DMS 273 treated with DMSO at 0.1 percent for 48 hours (cell line): ENCODE measurements around the gene DEPDC7.
A peak's percentile ranks its signal among the peaks of the same experiment; 100 is the strongest.
"Not testable (repeated sequence)": the region's sequence is repeated elsewhere in the genome, so short reads cannot be mapped to it uniquely, and the experiment has no call there.

ENCODE experiments used
- DNase-seq: peaks from one replicate; lab custom pipeline; 2025; lab: John Stamatoyannopoulos, UW

The DEPDC7 gene

GRCh38 chr11:33015621-33016551 lies at the start of gene DEPDC7:
Gene DEPDC7, plus strand, starts transcription at chr11:33015878. Its CDS starts 78 bp downstream, at chr11:33015956.
- peak; percentile 71 for DNase-seq

GRCh38 chr11:32968541-32968940 lies 47.1 kb upstream of the DEPDC7 start:
- no peak for DNase-seq

- DNase-seq, result not testable (repeated sequence)
Observed at GRCh38 chr11:32972233-32972632, 43.4 kb upstream of the DEPDC7 start.

GRCh38 chr11:32972781-32973180 lies 42.9 kb upstream of the DEPDC7 start:
- DNase-seq, result no peak

- no peak for DNase-seq
Observed at GRCh38 chr11:32982626-32983025, 33.1 kb upstream of the DEPDC7 start.

GRCh38 chr11:32983506-32983905 lies 32.2 kb upstream of the DEPDC7 start:
- DNase-seq, result no peak

- no peak for DNase-seq
Observed at GRCh38 chr11:32985600-32985999, 30.1 kb upstream of the DEPDC7 start.

- no peak for DNase-seq
Observed at GRCh38 chr11:32987851-32988250, 27.8 kb upstream of the DEPDC7 start.

- no peak for DNase-seq
Observed at GRCh38 chr11:32990481-32990880, 25.2 kb upstream of the DEPDC7 start.

- DNase-seq, result no peak
Observed at GRCh38 chr11:32991427-32991826, 24.3 kb upstream of the DEPDC7 start.

GRCh38 chr11:32991898-32992297 lies 23.8 kb upstream of the DEPDC7 start:
- no peak for DNase-seq

GRCh38 chr11:33000181-33000580 lies 15.5 kb upstream of the DEPDC7 start:
- no peak for DNase-seq

GRCh38 chr11:33001281-33001680 lies 14.4 kb upstream of the DEPDC7 start:
- DNase-seq, result no peak

- DNase-seq, result no peak
Observed at GRCh38 chr11:33001751-33002542, 13.7 kb upstream of the DEPDC7 start.

- no peak for DNase-seq
Observed at GRCh38 chr11:33005175-33005574, 10.5 kb upstream of the DEPDC7 start.

- DNase-seq, result no peak
Observed at GRCh38 chr11:33006010-33006409, 9.7 kb upstream of the DEPDC7 start.

- no peak for DNase-seq
Observed at GRCh38 chr11:33013755-33014154, 1.9 kb upstream of the DEPDC7 start.

GRCh38 chr11:33016654-33017053 lies 976 bp downstream of the DEPDC7 start:
- DNase-seq, result no peak

- no peak for DNase-seq
Observed at GRCh38 chr11:33017478-33017877, 1.8 kb downstream of the DEPDC7 start.

- no peak for DNase-seq
Observed at GRCh38 chr11:33017965-33018364, 2.3 kb downstream of the DEPDC7 start.

GRCh38 chr11:33018840-33019239 lies 3.2 kb downstream of the DEPDC7 start:
- no peak for DNase-seq

- DNase-seq, result no peak
Observed at GRCh38 chr11:33021501-33021900, 5.8 kb downstream of the DEPDC7 start.

- DNase-seq, result no peak
Observed at GRCh38 chr11:33021937-33022336, 6.3 kb downstream of the DEPDC7 start.
